HG02885 (cell line): Measurements from ENCODE around the gene RAB40B.
"Not testable (repeated sequence)": the region's sequence is repeated elsewhere in the genome, so short reads cannot be mapped to it uniquely, and the experiment has no call there.

Experiments
- ATAC-seq: cut with Tn5 transposase; IDR thresholded peaks from one replicate; pipeline ENCODE4 v1.9.1; 2021; ENCODE audit warnings: mild to moderate bottlenecking; ENCODE audit not compliant: unreplicated experiment, poor library complexity

RAB40B gene, protein sequence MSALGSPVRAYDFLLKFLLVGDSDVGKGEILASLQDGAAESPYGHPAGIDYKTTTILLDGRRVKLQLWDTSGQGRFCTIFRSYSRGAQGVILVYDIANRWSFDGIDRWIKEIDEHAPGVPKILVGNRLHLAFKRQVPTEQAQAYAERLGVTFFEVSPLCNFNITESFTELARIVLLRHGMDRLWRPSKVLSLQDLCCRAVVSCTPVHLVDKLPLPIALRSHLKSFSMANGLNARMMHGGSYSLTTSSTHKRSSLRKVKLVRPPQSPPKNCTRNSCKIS

DNA sequence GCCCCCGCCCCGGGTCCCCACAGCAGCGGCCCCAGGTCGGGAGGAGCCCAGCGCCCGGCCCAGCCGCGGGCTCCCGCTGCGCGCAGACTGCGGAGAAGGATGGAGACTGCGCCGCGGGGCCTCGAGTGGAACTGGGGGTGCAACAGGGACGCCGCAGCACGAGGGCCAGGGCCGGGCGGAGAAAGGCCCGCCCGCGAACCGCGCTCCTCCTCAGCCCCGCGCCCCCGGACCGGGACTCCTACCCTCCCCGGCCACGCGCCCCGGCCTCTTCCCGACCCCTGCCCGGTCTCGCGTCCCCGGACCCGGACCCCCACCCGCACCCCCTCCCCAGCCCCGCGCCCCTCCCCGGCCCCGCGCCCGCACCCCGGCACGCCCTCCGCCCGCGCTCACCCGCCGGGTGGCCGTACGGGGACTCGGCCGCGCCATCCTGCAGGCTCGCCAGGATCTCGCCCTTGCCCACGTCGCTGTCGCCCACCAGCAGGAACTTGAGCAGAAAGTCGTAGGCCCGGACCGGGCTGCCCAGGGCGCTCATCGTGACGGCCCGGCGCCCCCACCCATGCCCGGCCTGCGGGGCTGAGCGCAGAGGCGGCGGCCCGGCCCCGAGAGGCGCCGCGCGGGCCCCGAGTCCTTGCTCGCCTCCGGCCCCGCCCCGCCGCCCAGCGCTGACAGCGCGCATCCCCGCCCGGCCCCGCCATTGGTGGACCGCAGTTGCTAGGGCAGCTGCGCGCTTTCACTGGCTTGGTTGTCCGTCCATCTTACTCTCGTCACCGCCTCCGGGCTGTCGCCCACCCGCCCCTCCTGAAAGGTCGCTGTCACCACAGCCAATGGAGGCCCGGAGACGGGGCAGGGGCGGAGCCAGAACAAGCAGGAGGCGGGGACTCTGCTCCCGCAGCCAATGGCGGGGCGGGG lies at the start of gene RAB40B:
RAB40B (minus strand) TSS at position 634 of the 909 bp plus-strand sequence; CDS start at position 532, 102 bp downstream.
- ATAC-seq: peak; percentile 96

DNA sequence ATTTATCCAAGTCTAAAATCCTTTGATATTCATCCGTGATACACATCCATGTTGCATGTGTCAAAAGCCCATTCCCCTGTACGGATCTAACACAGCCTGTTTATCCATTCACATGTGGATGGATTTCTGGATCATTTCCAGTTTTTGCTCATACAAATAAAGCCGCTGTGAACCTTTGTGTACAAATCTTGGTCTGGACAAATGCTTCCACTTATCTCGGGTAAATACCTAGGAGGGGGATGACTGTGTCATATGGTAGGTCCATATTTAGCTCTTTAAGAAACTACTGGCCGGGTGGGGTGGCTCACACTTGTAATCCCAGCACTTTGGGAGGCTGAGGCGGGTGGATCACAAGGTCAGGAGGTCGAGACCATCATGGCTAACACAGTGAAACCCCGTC lies 47.0 kb upstream of the RAB40B start:
- no peak for ATAC-seq

DNA sequence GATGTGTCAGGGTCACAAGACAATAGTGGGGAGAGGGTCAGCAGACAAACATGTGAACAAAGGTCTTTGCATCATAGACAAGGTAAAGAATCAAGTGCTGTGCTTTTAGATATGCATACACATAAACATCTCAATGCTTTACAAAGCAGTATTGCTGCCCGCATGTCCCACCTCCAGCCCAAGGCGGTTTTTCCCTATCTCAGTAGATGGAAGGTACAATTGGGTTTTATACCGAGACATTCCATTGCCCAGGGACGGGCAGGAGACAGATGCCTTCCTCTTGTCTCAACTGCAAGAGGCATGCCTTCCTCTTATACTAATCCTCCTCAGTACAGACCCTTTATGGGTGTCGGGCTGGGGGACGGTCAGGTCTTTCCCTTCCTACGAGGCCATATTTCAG lies 46.2 kb upstream of the RAB40B start:
- ATAC-seq: not testable (repeated sequence)

DNA sequence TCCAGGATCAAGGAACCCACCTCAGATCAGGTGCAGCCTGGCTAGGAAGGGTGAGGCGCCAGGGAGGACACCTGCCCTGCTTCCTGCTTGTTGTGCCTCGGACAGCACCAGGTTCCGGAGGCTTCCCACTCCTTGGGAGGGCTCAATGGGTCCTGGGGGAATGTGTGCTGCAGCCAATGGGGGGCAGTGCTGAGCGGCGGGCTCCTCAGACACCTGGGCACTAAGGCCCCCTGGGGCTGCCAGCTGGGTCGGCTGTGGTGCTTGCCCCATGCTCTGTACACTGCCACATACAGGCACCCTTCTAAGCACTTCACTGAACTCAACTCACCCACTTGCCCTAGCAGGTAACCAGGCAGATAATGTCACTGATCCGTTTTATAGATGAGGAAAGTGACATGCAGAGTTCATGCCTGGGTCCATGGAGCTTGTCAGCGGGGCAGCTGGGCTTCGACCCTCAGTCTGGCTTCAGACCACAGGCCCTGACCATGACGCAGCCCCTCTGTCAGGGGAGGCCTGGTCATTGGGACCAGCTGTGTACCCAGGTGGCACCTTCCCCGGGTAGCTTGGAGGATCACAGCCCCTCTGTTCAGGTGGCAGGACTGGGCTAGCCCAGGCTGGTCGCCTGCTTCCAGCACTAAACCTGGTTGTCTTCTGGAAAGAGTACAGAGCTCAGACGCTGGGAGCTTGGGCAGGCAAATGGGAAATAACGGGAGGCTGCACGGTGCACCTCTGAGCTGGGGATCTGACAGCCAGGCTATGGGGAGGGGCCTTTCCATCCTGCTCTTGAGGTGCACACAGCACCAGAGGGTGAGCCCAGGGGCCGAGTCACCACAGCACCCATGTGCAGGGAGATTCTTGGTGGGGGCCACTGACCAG lies 45.1 kb upstream of the RAB40B start:
- ATAC-seq: no peak

DNA sequence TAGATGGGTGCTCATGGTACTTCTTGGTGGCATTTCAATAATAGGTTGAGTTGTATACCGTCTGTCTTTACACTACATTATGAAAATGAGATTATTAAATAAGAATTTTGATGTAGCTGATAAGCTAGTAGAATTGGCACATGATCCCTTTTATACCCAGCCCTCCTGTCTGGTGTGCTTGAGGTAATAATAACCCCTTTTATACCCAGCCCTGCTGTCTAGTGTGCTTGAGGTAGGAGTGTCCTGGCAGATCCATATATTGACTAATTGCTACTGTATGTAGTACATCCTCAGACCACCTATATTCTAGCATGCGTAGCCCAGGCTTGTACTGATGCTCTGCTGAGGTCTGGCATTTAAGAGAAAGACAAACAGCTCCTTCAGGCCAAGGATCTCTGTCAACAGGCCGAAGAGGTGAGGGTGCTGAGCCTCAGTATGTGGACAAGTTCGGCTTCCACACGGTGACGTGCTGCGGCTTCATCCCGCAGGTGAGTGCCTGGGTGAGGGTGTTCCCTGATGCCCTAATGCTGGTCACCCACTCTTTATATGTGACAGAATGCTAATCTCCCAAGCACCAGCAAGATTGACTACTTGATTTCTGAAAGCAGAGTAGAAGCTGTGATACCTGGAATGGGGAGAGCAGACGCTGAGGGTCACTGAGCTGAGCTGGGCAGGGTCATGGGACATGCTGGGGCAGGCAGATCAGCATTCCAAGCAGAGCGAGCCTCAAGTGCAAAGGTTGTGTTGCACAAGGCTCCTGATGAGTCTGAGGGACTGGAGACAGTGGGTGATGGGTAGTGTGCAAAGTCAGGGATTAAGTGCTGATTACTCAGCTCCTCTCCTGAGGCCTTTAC lies 42.6 kb upstream of the RAB40B start:
- no peak for ATAC-seq

DNA sequence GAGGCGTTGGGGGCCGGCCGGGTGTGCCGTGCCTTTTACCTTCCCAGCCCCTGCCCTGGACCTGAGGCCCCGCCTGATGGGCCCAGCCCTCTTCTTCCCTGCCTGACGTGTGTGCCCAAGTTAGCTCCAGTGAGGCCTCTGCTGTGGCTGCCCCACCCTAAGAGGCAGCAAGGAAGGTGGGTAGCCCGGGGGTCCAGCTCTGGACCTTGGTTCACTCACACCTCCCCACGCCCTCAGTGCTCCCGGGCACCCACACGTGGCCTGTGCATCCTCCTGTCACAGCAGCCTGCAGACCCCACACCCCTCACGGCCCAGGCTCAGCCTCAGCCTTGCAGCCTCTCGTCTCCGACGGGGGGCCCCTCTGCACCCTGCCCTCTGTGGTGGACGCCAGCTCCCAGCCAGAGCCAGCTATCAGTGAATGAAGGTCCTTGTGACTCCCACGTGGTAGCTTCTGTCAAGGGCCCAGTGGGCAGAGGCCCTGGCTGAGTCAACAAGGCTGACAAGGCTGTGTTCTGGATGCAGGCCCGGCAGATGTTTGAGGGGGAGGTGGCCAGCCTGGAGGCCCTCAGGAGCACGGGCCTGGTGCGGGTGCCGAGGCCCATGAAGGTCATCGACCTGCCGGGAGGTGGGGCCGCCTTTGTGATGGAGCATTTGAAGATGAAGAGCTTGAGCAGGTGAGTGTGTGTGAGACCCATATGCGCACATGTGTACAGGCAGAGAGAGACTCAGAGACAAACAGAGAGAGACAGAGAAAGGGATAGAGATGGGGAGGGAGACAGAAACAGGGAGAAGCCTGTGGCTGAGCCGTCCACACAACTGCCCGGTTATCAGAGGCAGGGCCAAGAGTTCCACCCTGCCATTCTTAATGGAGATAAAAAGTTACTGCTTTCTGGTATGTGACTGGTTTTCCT lies 39.7 kb upstream of the RAB40B start:
- no peak for ATAC-seq

DNA sequence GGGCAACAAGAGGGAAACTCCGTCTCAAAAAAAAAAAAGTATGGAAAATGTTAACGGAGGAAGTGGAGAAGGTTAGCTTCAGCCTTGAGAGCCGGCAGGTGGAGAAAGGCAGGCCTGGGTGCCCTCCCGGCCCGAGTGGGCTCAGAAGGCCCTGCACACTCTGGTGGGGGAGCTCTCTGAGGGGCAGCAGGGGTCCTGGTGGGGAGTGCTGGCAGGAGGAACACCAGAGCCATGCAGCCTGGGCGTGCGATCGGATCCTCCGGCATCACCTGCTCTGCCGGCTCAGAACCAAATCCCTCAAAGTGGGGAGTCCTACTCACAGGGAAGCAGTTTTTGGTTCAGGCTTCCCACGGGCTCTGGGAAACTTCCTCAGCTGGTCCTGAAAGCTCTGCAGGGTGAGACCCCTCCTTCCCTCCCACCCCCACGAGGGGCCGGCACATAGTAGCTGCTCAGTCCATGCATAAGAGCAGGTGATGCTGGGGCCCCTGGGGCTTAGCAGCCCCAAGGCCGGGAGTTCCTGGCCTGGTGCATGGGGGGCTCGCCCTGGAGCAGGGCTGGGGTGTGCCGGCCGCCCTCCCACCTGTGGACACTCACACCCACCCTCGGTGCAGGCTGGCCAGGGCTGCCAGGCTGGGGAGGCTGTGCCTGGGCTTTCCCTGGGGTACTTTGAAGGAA lies 38.1 kb upstream of the RAB40B start:
- no peak for ATAC-seq

DNA sequence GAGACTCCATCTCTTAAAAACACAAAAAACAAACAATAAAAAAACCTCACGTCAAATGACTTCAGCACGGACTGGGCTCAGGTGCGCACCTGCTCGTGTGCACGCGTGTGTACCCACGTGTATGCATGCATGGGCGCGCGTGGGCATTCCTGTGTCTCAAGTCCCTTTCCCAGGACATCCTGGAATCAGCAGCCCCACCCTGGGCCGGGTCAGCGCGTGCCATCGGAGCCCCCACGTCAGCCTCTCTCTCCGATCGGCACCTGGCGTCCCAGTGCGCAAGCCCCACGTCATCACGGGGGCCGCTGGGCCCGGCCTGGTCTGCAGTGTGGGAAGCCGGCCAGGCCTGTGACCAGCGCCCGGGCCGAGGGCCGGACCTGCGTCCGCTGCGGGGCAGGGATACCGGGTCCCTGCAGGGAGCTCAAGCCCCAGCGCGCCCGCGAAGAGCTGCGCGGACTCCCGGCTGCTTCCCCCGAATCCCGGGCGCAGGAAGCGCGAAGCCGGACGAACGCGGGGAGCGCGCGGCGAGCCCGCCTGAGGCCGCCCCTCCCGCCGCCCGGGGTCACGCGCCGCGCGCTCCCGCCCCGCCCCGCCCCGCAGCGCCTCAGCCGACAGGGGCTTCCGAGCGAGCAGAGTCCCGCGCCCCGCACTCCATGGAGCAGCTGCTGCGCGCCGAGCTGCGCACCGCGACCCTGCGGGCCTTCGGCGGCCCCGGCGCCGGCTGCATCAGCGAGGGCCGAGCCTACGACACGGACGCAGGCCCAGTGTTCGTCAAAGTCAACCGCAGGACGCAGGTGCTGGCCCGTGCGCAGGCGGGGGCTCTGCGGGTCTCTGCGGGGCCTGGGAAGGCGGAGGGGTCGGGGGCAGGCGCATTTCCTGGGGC lies 36.7 kb upstream of the RAB40B start, which contains the start of gene FN3K:
FN3K (plus strand) TSS at position 629 of the 880 bp plus-strand sequence; CDS start at position 651, 22 bp downstream.
- no peak for ATAC-seq

DNA sequence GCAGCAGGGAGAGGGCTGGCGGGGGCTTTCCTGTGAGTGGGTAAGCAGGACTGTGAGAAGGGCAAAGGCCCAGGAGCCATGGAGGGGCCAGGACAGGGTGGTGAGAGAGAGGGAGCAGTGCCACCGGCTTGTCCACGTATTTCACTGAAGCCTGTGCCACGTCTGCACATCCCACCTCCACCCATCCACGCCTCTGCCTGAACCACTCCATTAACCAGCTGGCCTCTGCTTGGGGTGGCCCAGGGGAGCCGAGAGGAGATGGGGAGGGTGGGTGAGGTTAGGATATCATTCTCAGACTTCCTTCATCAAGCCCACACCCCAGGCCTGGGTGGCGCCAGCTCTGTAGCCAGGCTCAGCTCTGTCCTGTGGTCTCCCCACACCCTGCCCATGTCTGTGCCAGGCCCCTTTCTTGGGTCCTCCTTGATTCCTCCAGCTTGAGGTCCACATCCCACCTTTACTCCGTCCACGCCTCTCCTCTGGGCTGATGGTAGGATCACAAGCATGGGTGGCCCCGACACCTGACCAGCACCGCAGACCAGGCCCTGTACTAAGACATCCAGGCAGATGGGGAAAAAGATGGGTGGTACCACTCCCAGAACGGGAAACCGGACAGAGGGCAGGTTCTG lies 33.7 kb upstream of the RAB40B start:
- ATAC-seq: no peak

DNA sequence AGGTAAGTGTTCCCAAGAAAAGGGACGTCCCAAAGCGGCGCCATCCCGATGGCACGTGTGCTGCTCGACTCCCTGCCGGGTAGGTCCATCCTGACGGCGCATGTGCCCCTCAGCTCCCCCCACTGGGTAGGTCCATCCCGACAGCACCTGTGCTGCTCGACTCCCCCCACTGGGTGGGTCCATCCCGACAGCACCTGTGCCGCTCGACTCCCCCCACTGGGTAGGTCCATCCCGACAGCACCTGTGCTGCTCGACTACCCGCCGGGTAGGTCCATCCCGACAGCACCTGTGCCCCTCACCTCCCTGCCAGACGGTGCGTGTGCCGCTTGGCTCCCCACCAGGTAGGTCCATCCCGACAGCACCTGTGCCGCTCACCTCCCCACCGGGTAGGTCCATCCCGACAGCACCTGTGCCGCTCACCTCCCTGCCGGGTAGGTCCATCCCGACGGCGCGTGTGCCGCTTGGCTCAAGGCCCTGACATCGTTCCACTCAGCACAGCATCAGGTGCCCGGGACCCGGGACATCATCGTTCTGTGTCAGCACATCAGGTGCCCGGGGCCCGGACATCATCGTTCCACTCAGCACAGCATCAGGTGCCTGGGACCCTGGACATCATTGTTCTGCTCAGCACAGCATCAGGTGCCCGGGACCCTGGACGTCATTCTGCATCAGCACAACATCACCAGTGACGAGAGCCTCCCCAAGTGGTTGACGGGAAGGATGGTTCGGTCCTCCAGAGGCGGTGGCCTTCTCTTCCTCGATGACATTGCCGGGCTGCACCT lies 31.2 kb upstream of the RAB40B start:
- no peak for ATAC-seq

DNA sequence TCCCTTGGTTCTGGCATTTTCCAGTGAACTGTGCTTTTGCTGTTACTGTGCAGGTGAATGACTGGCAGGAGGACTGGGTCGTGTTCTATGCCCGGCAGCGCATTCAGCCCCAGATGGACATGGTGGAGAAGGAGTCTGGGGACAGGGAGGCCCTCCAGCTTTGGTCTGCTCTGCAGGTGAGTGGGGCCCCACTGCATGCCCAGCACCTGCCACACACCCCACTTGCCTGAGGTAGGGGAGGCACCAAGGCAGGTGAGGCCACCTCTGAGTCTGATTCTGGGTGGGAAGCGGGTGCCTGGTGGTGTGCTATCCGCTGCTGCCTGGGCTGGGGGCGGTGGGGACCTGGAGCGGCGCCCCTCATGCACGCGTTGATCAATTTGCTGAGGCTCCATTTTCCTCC lies 27.9 kb upstream of the RAB40B start:
- no peak for ATAC-seq

DNA sequence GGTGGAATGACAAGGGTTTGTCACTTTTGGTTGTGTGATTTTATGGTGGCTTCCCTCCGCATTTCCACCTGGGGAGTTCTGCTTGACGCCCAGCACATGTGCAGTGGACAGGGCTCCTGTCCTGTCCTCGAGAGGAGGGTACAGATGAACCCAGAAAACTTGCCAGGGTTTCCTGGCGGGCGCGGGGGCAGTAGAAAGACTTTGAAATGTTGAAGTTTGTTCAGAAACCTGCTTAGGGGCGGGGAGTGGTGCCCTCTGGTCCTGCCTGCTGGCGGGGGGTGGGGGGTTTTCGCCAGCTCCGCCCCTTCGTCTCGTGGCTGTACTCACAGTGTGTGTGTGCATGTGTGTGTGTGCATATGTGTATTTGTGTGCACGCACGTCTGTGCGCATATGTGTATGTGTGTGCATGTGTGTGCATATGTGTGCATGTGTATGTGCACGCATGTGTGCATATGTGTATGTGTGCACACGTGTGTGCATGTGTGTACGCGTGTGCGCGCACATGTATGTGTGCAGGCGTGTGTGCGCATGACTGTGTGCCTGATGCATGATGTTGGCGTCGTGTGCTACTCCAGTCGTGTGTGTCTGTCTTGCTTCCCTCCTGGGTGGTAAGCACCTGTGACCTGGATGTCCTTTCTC lies 24.8 kb upstream of the RAB40B start:
- ATAC-seq: no peak

DNA sequence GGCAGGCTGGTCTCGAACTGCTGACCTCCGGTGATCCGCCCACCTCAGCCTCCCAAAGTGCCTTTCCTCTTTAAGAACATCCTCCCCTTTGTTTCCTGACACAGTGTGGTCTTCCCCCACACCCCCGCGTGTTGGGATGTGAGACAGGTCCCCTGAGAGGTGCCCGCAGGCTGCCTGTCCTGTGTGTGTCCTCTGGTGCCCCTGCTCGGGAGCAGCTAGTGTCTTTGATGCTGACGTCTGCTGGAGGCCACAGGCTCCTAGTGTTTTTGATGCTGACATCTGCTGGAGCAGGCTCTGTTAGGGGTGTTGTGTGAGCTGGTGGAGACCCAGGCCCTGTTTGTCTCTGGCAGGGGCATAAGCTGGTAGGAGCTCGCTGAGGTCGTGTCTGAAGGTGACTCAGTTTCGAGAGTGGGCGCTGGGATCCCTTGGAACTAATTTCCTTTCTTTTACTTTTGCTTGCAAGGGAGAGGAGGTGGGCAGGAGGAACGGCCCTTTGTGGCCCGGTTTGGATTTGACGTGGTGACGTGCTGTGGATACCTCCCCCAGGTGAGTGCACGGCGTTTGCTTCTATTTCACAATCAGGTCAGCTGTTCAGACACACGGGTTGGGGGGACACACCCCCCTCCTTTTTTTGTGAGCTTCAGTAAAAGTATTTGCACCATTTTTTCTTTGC lies 24.0 kb upstream of the RAB40B start:
- ATAC-seq: no peak

DNA sequence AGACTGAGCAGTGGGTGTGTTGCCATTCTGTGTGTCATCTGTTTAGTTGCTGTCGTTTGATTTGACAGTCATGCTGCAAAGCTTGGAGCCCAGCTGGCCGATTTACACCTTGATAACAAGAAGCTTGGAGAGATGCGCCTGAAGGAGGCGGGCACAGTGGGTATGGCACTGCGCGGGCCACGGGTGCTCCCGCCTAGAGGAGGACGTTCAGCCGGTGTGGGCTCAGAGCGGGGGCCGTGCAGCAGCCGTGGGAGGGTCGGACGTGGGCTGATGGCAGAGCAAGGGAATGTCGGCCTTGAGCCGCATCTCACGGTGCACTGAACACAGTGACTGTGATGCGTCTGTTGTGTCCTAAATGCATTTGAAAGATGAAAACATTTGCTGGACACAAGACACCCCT lies 21.7 kb upstream of the RAB40B start:
- ATAC-seq: no peak
